ENCODE results near the gene IFI30.
"Not testable (repeated sequence)": the region's sequence is repeated elsewhere in the genome, so short reads cannot be mapped to it uniquely, and the experiment has no call there.

Gene IFI30

DNA sequence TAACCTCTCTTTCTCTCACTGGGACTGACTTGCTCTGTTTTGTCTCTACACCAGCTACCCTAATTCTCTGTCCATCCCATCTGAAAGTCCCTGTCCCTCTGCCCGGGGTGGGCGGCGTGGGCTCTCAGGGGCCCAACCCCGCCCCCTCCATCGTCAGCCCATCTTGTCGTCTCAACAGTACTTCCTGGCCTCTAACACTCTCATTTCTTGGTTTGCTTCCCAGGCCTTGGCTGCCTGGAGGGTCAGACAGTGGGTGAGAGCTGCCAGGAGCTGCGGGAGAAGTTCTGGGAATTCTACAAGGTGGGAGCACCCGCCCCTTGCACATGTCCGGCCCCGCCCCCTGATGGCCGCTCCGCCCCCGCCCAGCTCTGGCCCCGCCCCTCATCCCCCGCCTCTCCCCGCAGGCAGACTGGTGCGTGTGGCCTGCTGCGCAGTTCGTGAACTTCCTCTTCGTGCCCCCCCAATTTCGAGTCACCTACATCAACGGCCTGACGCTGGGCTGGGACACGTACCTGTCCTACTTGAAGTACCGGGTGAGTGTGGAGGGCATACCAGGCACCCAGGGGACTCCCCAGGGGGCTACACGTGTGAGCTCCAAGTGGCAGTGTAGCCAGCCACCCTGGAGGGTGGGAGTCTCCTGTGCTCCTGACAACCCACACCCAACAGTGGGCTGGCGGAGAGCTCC lies 21.1 kb downstream of the IFI30 start:
- intact Hi-C loops (cut with DNase I) = loop anchor here (5.0 kb wide), 2 partner anchors 37 to 133 kb away; no protein-coding TSS in a partner anchor
- DNase-seq = peak in 1 of 10 donors; percentile 20

DNA sequence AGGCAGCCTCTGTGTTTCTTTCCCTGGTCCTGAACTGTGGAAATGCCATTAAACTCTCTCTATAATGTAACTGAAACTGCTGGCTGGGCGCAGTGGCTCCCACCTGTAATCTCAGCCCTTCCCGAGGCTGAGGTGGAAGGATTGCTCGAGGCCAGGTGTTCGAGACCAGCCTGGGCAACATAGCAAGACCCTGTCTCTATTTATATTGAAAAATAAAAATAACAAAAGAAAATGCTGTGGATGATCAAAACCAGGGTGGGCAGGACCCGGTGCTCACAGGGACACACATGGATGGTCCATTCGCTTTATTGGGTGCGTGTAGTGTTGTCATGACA lies 22.9 kb downstream of the IFI30 start:
- DNase-seq = no peak
- intact Hi-C loops (cut with DNase I) = no loop called here

DNA sequence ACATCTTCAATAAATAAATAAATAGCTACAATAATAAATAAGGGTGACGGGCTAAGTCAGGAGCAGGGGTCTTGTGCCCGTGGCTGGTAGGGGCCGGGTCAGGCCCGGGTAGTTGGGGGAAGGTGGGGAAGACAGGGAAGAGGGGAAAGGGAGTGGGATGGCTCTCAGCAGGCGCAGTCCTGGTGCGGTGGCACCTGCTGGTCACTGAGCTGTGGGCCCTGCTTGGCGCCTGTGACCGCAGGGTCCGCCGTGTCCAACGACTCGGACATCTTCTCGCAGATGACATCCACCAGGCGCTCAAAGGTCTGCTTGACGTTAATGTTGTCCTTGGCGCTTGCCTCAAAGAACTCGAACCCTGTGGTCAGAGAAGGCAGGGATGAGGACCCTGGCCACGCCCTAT lies 23.7 kb downstream of the IFI30 start:
- no peak for DNase-seq
- intact Hi-C loops (cut with DNase I) = no loop called here

DNA sequence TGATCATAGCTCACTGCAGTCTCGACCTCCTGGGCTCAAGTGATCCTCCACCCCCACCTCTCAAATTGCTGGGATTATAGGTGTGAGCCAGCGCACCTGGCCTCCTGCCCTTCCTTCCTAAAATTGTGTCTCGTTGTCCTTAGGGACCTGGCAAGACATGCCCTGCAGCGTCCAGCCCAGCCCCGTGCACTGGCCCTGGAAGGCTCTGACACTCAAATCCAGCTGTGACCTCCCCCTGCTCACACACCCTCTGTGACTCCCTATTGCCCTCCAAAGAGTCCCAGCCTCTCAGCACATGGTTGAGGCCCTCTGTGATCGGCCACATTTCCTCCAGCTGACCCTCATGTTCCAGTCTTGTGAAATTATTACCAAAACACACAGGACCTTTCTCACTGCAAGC lies 24.3 kb downstream of the IFI30 start:
- intact Hi-C loops (cut with DNase I) = no loop called here
- DNase-seq = no peak

DNA sequence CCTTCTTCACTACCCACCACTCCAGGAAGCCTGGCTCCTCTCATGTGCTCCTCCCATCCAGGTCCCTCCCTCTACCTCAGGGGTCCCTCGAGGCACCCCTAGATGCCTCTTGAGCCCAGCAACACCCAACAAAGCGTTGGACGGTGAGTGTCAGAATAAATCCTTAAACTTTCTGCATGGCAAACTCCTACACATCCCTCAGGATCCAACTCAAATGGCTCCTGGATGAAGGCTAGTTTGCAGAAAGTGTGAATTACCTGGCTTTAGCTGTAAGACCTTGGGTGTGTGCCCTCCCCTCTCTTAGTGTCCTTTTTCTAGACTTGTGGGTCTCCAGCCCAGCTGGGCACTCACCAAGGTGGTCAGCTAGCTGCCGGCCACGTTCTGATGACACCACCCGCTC lies 24.8 kb downstream of the IFI30 start:
- DNase-seq = no peak
- intact Hi-C loops (cut with DNase I) = no loop called here

DNA sequence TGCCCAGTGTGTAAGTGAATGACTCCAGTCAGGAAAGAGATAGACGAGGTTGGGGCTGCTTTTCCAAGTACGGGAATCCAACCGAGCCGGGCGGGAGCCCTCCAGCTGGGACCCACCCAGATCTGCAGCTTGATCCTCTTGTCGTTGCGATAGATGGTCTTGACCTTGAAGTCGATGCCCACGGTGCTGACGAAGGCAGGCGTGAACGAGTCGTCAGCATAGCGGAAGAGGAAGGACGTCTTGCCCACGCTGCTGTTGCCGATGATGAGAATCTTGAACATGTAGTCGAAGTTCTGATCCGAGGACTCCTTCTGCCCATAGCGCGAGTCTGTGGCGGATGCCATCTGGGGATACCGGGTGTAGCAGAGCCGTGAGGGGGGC lies 28.8 kb downstream of the IFI30 start:
- DNase-seq = peak in 3 of 10 donors; percentile 18 to 71 (median 30)

DNA sequence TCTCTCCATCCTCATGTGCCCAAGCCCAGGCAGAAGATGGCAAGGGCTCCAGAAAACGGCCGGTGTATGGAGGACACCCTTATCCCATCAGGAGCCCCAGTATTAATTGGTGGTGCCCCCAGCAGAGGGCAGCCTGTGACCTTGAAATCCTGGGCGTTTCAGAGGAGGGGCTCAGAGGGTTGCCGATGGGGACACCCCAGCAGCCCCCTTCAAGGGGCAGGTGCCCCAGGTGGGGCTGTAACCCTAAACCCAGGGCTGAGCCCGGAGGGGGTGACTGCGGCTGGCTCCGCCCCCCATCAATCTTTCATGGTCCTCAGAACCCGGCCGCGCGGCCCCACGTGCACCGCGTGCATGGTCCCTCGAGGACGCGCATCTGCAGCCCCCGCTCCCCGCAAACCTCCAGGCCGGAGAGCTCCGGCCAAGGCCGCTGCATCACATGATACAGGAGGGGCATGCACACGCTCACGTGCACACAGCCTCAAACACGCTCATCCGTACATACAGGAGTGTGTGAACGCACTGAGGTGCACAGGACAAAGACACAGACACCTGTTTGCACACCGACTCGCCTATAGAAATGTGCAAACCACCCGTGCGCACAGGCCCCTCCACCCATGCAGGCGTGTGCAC lies 29.3 kb downstream of the IFI30 start:
- intact Hi-C loops (cut with DNase I) = no loop called here
- DNase-seq = peak in 7 of 10 donors; percentile 51 to 90 (median 60)

More for the DNA sequence above, 28.8 kb downstream of the IFI30 start:
- intact Hi-C loops (cut with DNase I) = no loop called here

DNA sequence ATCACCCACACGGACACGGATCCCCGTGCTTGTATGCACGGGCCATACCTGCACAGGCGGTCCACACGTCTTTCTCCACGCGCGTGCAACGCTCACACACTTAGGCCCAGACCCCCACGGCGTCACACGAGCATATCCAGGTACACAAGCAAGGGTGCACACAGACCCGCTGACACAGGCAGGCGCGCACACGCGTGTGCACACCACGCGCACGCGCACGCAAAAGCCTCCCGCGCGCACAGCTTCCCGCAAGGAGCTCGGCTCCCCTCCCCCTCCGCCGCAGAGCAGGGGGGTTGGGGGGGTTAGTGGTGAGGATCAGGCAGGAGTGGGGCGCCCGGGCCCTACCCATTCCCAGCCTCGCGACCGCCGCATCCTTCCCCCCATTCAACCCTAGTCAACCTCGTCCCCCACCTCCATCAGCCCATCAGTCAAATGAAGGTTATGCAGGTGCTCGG lies 29.8 kb downstream of the IFI30 start:
- DNase-seq = peak in 9 of 10 donors; percentile 29 to 95 (median 53)
- intact Hi-C loops (cut with DNase I) = no loop called here

DNA sequence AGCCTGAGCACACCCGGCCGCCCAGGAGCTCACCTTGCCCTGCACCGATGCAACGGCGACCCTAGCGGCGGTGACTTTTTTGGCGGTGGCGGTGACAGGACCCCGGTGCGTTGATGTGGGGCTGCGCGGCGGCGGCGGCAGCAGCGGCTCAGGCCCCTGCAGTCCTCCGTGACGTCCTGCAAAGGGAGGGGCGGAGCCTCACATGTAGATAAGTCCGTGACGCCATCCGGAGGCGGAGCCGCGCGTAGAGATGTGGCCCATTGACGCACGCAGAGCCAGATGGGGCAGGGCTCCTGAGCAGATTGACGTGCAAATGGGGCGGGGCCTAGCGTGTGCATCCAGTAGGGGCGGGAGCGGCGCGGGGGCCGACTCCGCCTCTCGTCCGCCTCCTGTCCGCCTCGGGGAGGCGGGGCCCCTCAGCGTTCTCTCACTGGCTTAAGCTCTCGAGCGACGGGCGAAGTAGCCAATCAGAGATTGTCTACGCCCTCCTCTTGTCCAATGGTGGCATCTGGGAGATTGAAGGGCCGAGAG lies 30.3 kb downstream of the IFI30 start, which contains the start of gene RAB3A:
RAB3A (minus strand) TSS at position 180 of the 531 bp plus-strand sequence. CDS start 1,302 bp downstream, outside the sequence.
- intact Hi-C loops (cut with DNase I) = loop anchor here (2.0 kb wide), 2 partner anchors 49 to 77 kb away; partner anchors contain the start of gene JUND
- DNase-seq = peak; percentile 100

DNA sequence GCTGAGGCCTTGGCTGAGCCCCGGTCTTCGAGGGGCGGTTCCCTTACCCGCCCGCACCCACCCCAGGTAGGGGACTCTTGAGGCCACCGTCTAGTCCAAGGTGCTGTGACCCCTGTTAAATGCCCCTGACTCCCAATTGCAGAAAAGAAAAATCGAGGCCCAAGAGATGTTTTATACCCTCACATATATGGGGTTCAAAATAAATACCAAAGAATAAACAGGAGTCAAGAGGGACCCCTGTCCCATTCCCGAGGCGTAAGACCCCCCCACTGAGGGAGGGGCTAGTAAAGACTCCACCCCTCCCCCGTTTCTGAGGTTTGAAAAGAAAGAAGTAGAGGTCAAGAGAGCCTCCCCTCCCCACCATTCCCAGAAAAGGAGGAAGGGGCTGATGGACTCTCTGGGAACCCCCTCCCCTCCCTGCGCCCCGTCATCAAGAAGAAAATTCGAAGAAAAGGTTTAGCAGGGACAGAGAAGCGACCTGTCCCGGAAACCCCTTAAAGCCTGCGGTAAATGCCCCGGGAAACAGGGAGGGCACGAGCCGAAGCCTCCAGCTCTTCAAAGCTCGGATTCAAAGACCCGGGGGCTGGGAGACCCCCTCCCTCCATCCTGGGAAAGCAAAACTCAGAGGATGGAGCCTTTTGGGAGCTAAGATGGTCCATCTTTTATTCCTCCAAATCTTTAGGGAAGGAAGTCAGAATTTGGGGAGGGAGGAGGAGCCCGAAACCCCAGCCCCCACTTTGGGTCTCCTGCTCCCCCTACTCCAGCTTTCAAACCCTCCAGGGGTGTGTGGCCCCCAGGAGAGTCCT lies 31.0 kb downstream of the IFI30 start:
- intact Hi-C loops (cut with DNase I) = loop anchor here (2.0 to 5.0 kb wide), 3 partner anchors 48 to 123 kb away; partner anchors contain the start of gene JUND
- DNase-seq = peak in 1 of 10 donors; percentile 35

DNA sequence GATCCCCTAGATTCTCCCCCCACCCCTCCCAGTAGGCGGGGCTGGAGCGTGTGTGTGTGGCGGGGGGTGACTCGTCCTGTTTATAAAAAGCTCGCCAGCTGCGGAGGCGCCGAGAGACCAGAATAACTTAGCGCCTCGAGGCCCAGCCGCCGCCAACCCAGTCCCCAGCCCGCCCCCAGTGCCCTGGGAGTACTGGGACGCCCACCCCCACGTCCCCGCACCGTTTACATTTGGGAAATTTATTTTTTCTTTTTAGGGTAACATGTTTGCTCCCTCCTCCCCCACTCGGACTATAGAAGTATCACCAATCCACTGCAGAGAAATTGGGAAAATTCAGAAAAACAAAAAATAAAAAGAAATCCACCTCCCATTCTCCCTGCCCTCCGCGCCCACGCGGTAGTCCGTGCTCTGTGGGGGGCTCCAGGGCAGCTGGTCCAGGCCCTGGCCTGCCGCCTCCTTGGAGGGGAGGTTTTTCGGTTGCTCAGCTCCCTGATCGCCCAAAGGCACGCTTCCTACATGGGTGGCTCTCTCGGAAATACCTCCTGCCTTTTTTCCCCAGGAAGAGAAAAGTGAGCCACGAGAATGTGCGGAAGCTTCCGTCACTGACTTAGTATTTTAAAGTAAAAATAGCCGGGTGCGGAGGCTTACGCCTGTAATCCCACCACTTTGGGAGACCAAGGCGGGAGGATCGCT lies 31.7 kb downstream of the IFI30 start:
- DNase-seq = peak; percentile 72 to 97 (median 78)
- intact Hi-C loops (cut with DNase I) = loop anchor here (2.0 to 5.0 kb wide), 3 partner anchors 47 to 122 kb away; partner anchors contain the start of gene JUND

DNA sequence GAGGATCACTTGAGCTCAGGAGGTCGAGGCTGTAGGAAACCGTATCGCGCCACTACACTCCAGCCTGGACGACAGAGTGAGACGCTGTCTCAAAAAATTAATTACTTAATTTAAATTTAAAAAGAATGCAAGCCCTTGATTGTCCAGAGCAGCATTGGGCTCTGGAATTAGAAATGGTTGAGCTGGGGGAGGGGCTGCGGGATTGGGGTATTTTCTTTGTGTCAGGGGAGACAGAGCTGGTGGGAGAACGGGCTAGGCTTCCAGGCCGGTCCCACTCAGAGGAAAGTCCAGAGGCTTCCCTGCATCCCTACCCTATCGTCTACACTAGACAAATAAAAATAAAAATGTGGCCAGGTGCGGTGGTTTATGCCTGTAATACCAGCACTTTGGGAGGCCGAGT lies 32.4 kb downstream of the IFI30 start:
- no peak for DNase-seq
- intact Hi-C loops (cut with DNase I) = loop anchor here (5.0 kb wide), 1 partner anchor 121 kb away; no protein-coding TSS in a partner anchor

DNA sequence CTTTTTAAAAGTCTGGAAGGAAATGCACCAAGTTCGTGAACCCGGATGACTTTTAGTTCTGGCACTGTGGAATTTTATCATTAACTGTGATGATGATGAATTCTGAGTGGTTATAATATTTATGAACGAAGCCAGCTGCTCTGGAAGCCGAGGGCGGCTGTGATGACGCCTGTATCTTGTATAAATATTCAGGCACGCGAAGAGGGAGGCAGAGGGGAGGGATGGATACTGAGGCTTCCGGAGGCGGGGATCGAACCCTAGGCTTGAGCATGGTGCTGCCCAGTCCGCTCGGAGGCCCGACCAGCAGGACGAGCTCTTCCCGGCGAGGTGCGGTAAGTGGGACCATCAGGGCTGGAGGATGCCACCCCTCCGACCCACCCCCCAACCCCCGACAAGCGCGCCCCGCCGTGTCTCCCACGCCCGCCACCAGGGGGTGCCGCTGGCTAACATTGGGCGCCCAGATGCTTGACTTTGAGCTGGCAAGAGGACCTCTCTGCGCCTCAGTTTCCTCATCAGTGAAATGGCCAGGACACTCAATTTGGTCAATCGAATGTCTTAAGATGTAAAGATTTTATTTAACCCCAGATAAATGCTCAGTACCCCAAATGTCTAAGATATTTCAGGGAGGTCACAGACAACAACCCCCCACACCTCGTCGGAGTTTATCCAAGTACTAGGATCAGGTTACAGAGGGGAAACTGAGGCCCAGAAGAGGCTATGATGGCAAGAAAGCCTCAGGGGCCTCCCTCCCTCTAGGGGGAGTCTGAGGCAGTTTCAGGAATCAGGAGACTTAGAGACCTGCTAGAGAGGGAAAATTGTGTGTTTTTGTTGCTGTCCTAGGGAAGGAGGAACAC lies 34.7 kb downstream of the IFI30 start:
- peak in 1 of 10 donors; percentile 32 for DNase-seq
- intact Hi-C loops (cut with DNase I) = loop anchor here (5.0 kb wide), 1 partner anchor 119 kb away; no protein-coding TSS in a partner anchor

DNA sequence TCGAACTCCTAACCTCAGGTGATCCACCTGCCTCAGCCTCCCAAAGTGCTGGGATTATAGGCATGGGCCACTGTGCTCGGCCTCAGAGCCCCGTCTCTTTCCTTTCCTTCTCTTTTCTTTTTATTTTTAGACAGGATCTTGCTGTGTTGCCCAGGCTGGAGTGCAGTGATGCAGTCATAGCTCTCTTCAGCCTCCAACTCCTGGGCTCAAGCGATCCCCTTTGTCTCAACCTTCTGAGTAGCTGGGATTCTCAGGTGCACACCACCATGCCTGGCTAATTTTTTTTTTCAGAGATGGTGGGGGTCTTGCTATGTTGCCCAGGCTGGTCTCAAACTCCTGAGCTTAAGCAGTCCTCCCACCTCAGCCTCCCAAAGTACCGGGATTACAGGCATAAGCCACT lies 36.3 kb downstream of the IFI30 start:
- intact Hi-C loops (cut with DNase I) = loop anchor here (5.0 to 10.0 kb wide), 2 partner anchors 117 to 185 kb away; partner anchors contain the start of gene LRRC25
- DNase-seq = not testable (repeated sequence)

DNA sequence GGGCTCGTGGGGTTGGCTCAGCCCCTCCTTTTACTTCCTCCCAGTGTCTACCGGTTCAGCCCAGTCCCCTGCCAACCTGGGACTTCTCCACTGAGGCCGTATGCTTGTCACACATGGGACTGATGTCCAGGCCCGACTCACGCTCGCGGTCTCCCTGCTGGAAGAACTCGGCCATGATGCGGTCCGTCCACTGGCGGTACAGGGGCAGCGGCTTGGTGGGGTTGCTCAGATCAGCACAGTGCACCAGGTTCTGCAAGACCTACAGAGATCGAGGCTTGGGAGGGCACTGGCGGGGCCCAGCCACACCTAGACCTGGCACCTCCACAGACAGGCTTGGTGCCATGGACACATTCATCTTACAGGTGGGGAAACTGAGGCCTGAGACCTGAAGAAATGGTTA lies 38.1 kb downstream of the IFI30 start:
- no peak for DNase-seq
- intact Hi-C loops (cut with DNase I) = loop anchor here (10.0 kb wide), 1 partner anchor 183 kb away; the partner anchor contains the start of gene LRRC25

DNA sequence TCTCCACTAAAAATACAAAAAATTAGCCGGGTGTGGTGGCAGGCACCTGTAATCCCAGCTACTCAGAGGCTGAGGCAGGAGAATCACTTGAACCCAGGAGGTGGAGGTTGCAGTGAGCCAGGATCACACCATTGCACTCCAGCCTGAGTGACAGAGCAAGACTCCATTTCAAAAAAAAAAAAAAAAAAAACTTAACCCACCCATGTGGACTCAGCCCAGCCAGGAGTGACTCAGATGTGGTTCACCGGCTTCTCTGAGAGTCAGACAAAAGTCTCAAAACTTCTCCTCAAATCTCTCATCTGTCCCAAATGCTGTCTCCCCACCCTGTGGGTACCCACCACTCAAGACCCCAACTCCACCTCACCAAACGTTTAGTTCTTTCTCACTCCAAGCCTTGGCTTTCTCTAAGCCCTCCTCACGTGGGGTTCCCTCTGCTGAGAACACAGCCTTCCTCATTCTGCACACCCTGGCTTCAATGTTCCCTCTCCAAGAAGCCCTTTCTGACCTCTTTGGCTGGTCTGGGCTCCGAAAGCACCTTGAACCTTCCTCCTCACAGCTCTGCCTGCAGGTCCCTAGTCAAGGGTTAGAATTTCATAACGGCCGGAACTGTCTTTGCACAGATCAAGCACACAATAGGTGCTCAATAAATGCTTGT lies 41.3 kb downstream of the IFI30 start:
- DNase-seq = no peak
- intact Hi-C loops (cut with DNase I) = loop anchor here (10.0 kb wide), 1 partner anchor 180 kb away; the partner anchor contains the start of gene LRRC25

DNA sequence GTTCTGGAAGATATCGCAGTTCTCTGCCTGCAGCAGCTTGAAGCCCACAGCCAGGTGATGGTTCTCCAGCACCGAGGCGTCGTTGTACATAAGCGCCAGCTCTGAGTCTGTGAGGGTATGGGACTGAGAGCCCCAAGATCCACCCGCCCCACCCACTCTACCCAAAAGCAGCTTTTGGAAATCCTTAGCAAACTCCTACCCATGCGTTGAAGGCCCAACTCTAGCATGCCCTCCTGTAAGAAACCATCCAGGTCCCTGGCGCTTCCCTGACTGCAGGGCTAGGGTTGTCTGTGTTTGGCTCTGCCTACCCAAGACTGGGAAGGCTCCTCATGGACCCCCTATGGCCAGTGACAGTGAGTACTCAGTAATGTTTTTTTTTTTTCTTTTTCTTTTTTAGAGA lies 43.2 kb downstream of the IFI30 start:
- intact Hi-C loops (cut with DNase I) = loop anchor here (10.0 kb wide), 1 partner anchor 178 kb away; the partner anchor contains the start of gene LRRC25
- no peak for DNase-seq

DNA sequence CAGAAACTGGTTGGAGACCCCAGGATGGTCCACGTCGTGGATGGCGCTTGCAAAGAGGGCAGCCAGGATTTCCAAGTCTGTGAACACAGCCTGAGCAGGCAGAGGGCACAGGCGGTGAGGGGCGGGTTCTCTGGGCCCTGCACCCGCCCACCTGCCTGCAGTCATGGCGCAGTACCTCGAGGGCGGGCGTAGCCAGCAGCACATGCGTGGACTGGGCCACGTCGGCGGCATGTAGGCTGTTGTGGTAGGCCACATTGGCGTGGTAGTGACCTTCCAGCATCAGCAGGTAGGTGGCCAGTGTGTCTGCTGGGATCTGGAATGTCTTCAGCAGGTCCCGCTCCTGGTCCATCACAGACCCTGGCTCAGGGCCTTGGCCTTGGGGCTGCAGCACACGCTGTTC lies 44.5 kb downstream of the IFI30 start:
- intact Hi-C loops (cut with DNase I) = loop anchor here (10.0 kb wide), 1 partner anchor 177 kb away; the partner anchor contains the start of gene LRRC25
- DNase-seq = no peak

All from posterior cingulate gyrus (tissue), 11 donors.